DOHH2 (cell line): ENCODE data around the gene STK32B.

Experiments
- H3F3A ChIP-seq: fragments of 200-600 bp; sonication (generic), shearing (Covaris generic); 2 replicates; pipeline ENCODE4 v1.6.0; 2016; ENCODE audit warnings: antibody characterized with exemption, mild to moderate bottlenecking; ENCODE audit not compliant: control insufficient read depth, insufficient read depth
- H3K27ac ChIP-seq: fragments of 200-600 bp; sonication (generic); 2 replicates; pipeline ENCODE4 v1.5.1; 2014; ENCODE audit warnings: low read depth, mild to moderate bottlenecking, low read length, moderate library complexity
- H3K27me3 ChIP-seq: fragments of 200-600 bp; sonication (generic); 2 replicates; pipeline ENCODE4 v1.6.1; 2014; ENCODE audit warnings: mild to moderate bottlenecking, low read length, mixed read lengths; ENCODE audit not compliant: control insufficient read depth
- H3K36me3 ChIP-seq: fragments of 200-600 bp; sonication (generic); 2 replicates; pipeline ENCODE4 v1.6.1; 2014; ENCODE audit warnings: mild to moderate bottlenecking, low read length, moderate library complexity, mixed read lengths; ENCODE audit not compliant: control insufficient read depth
- H3K4me1 ChIP-seq: fragments of 200-600 bp; sonication (generic); 2 replicates; pipeline ENCODE4 v1.6.1; 2014; ENCODE audit warnings: mild to moderate bottlenecking, low read length, mixed read lengths; ENCODE audit not compliant: control insufficient read depth
- H3K4me2 ChIP-seq: fragments of 200-600 bp; sonication (generic); 2 replicates; pipeline ENCODE4 v1.6.0; 2014; ENCODE audit warnings: mild to moderate bottlenecking, low read length, moderate library complexity
- H3K4me3 ChIP-seq: fragments of 200-600 bp; sonication (generic); 2 replicates; pipeline ENCODE4 v1.5.1; 2014; ENCODE audit warnings: mild to moderate bottlenecking, low read length, mixed read lengths
- H3K79me2 ChIP-seq: fragments of 200-600 bp; sonication (generic); 2 replicates; pipeline ENCODE4 v1.6.1; 2014; ENCODE audit warnings: mild to moderate bottlenecking, low read length, mixed read lengths; ENCODE audit not compliant: control insufficient read depth
- H3K9me2 ChIP-seq: fragments of 200-600 bp; sonication (generic); replicated peaks from 2 replicates; pipeline ENCODE4 v1.6.1; 2014; ENCODE audit warnings: mild to moderate bottlenecking, low read length, mixed read lengths; ENCODE audit not compliant: control insufficient read depth
- H3K9me3 ChIP-seq: fragments of 200-600 bp; sonication (generic); 2 replicates; pipeline ENCODE4 v1.6.1; 2014; ENCODE audit warnings: antibody characterized with exemption, low read length, mixed read lengths; ENCODE audit not compliant: control insufficient read depth, insufficient read depth
- H4K20me1 ChIP-seq: fragments of 200-600 bp; sonication (generic); 2 replicates; pipeline ENCODE4 v1.6.0; 2014; ENCODE audit warnings: low read depth, mild to moderate bottlenecking, antibody characterized with exemption, low read length, moderate library complexity; ENCODE audit not compliant: control insufficient read depth, insufficient read depth
- CTCF ChIP-seq: fragments of 200-600 bp; sonication (generic); IDR thresholded peaks from one replicate; pipeline ENCODE4 v1.5.1; 2014; ENCODE audit warnings: antibody characterized with exemption, mild to moderate bottlenecking, low read depth, low read length; ENCODE audit not compliant: poor library complexity, severe bottlenecking
- EZH2phosphoT487 ChIP-seq: fragments of 200-600 bp; sonication (generic); IDR thresholded peaks from 2 replicates; pipeline ENCODE4 v1.6.1; 2017; ENCODE audit warnings: borderline replicate concordance, mild to moderate bottlenecking, antibody characterized with exemption, low read length, moderate library complexity, mixed read lengths

STK32B gene

DNA sequence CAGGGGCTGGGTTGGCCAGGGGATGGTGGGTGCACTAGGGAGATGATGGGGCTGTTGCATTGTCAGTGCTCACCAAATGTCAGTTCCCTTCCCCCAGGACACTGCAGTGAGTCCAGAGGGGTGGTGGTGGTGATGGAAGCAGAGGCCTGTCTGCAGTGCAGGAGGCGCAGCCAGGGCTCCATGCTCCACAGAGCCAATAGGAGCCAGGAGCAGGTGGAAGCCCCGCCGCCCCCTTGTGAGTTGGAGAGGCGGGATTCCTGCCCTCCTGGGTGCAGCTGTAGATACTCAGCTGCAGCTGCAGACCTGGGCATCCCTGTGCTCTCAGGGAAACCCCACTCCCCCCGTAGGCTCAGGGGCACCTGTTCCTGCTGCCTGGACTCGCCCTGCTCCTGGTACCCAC, 372.4 kb downstream of the STK32B start:
- Histone ChIP-seq H3K27ac (no peak overlapping the region), H3K36me3 (no peaks in the 10 kb centered on the region), H3F3A (no peaks in the 10 kb centered on the region), H3K9me2 (no peaks in the 10 kb centered on the region), H3K4me2 (no peak overlapping the region), H4K20me1 (no peaks in the 10 kb centered on the region), H3K27me3 (no peaks in the 10 kb centered on the region), H3K4me3 (no peak overlapping the region), H3K9me3 (no peaks in the 10 kb centered on the region), H3K79me2 (no peaks in the 10 kb centered on the region), H3K4me1 (no peaks in the 10 kb centered on the region)
- TF ChIP-seq EZH2phosphoT487 (no peak), CTCF (no peak)

GRCh38 chr4:5424211-5424610, 372.9 kb downstream of the STK32B start:
- Histone ChIP-seq H4K20me1 (no peaks in the 10 kb centered on the region), H3F3A (no peaks in the 10 kb centered on the region), H3K27ac (no peak overlapping the region), H3K27me3 (no peaks in the 10 kb centered on the region), H3K4me2 (no peak overlapping the region), H3K9me2 (no peaks in the 10 kb centered on the region), H3K79me2 (no peaks in the 10 kb centered on the region), H3K4me1 (no peaks in the 10 kb centered on the region), H3K4me3 (no peak overlapping the region), H3K36me3 (no peaks in the 10 kb centered on the region), H3K9me3 (no peaks in the 10 kb centered on the region)
- TF ChIP-seq CTCF: no peak
- no peak for TF ChIP-seq EZH2phosphoT487

- Histone ChIP-seq H3K9me2 (no peaks in the 10 kb centered on the region), H3K4me2 (no peak overlapping the region), H3K4me1 (no peaks in the 10 kb centered on the region), H3K4me3 (no peak overlapping the region), H3K79me2 (no peaks in the 10 kb centered on the region), H4K20me1 (no peaks in the 10 kb centered on the region), H3K27ac (no peak overlapping the region), H3F3A (no peaks in the 10 kb centered on the region), H3K27me3 (no peaks in the 10 kb centered on the region), H3K9me3 (no peaks in the 10 kb centered on the region), H3K36me3 (no peaks in the 10 kb centered on the region)
- TF ChIP-seq CTCF (no peak), EZH2phosphoT487 (no peak)
These were observed 373.6 kb downstream of the STK32B start for GRCh38 chr4:5424901-5425300.

GRCh38 chr4:5429747-5430146, 378.5 kb downstream of the STK32B start:
- no peaks in the 10 kb centered on the region for H3K9me2 ChIP-seq
- H3K9me3 ChIP-seq: no peaks in the 10 kb centered on the region
- no peak for TF ChIP-seq EZH2phosphoT487
- TF ChIP-seq CTCF: no peak
- H3K36me3 ChIP-seq: no peaks in the 10 kb centered on the region
- no peak overlapping the region for H3K4me2 ChIP-seq
- no peak overlapping the region for H3K27ac ChIP-seq
- H3K27me3 ChIP-seq: no peaks in the 10 kb centered on the region
- H3F3A ChIP-seq: no peaks in the 10 kb centered on the region
- no peak overlapping the region for H3K4me3 ChIP-seq
- no peaks in the 10 kb centered on the region for H3K79me2 ChIP-seq
- H4K20me1 ChIP-seq: no peaks in the 10 kb centered on the region
- H3K4me1 ChIP-seq: no peaks in the 10 kb centered on the region
